ENCODE results near the gene MSS51. TPM values are rescaled to one million over a fixed set of nuclear protein-coding genes. Genes with fewer than 3 reads are reported as not detected.

MSS51 gene
- total and polyA plus RNA-seq, 2 donors (not counting 3 experiments of a cell fraction or from before 2014, with no cell fraction given) = 1.8 to 3.5 TPM

DNA sequence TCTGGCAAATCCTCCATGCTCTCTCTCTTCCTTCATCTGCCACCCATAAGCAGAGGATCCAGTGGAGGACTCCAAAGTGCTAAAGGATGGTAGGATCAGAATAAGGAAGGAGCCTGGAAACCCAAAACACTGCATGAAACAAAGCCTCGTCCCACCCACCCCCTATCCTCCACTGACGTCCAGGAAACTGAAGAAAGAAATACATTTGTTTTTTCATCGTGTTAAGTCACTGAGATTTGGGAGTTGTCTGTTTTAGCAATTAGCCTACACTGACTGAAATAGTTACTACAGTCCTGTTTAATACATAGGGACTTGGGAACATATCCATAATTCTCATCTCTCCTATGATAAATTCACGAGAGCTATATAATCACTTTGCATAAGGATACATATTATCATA lies 34.3 kb downstream of the MSS51 start:
- H3K4me3 ChIP-seq (replicated peaks in 1 of 3; ENCODE audit: insufficient read depth in 1 of 3, low read depth in 1 of 3, low read length in 3 of 3) = no peak overlapping the region
- CTCF ChIA-PET = no interaction called here
- POLR2A ChIA-PET = no interaction called here
- no peak overlapping the region for H2AFZ ChIP-seq (ENCODE audit: low read depth, low read length)
- no peaks in the 10 kb centered on the region for H3K9me1 ChIP-seq (replicated peaks; ENCODE audit: control insufficient read depth, extremely low read depth, insufficient read depth, low read length)
- intact Hi-C loops (cut with micrococcal nuclease) = no loop called here
- TF ChIP-seq, protein P1, sequence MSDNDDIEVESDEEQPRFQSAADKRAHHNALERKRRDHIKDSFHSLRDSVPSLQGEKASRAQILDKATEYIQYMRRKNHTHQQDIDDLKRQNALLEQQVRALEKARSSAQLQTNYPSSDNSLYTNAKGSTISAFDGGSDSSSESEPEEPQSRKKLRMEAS (IDR thresholded peaks at IDR 0.05; ENCODE audit: insufficient read depth, insufficient read length) = no peak
- no peak for TF ChIP-seq EZH2 (IDR thresholded peaks at IDR 0.05; ENCODE audit: borderline replicate concordance, low read depth, low read length, severe bottlenecking)
- TF ChIP-seq JUN (IDR thresholded peaks at IDR 0.05; ENCODE audit: borderline replicate concordance, insufficient read depth, insufficient read length, low read depth) = no peak
- no peak for TF ChIP-seq POLR2AphosphoS5 (IDR thresholded peaks at IDR 0.05; ENCODE audit: insufficient read depth, low read depth, low read length)
- no peak for TF ChIP-seq FOS (IDR thresholded peaks at IDR 0.05; ENCODE audit: borderline replicate concordance, insufficient read depth, low read length)
- TF ChIP-seq GATA2 (IDR thresholded peaks at IDR 0.05; ENCODE audit: insufficient read depth, insufficient read length, low read depth, low read length) = no peak
- TF ChIP-seq, protein P2, sequence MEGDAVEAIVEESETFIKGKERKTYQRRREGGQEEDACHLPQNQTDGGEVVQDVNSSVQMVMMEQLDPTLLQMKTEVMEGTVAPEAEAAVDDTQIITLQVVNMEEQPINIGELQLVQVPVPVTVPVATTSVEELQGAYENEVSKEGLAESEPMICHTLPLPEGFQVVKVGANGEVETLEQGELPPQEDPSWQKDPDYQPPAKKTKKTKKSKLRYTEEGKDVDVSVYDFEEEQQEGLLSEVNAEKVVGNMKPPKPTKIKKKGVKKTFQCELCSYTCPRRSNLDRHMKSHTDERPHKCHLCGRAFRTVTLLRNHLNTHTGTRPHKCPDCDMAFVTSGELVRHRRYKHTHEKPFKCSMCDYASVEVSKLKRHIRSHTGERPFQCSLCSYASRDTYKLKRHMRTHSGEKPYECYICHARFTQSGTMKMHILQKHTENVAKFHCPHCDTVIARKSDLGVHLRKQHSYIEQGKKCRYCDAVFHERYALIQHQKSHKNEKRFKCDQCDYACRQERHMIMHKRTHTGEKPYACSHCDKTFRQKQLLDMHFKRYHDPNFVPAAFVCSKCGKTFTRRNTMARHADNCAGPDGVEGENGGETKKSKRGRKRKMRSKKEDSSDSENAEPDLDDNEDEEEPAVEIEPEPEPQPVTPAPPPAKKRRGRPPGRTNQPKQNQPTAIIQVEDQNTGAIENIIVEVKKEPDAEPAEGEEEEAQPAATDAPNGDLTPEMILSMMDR (IDR thresholded peaks at IDR 0.05; ENCODE audit: extremely low read depth in 1 of 2, insufficient read depth in 1 of 2, low read depth in 1 of 2, low read length in 2 of 2) = no peak
- no peak for TF ChIP-seq POLR2A (IDR thresholded peaks at IDR 0.05; ENCODE audit: low read depth, low read length)
- DNase-seq (ENCODE audit: low read depth, low spot score) = no peak
- no peak for FAIRE-seq
- no peak overlapping the region for H3K9ac ChIP-seq (replicated peaks; ENCODE audit: extremely low read depth, insufficient read depth, low read length)
- H3K79me2 ChIP-seq (ENCODE audit: control insufficient read depth, insufficient read depth, low read length) = peaks cover 35% of the 10 kb centered on the region
- dilution Hi-C loops (cut with MboI; ENCODE audit: extremely low pct_ligation_motif_present, low sequenced_read_pairs) = no loop called here
- no peaks in the 10 kb centered on the region for H3K4me1 ChIP-seq (ENCODE audit: control insufficient read depth, extremely low read depth, insufficient read depth, low read length)
- H3K27ac ChIP-seq (ENCODE audit: insufficient read depth, low read depth, low read length) = no peak overlapping the region
- peaks cover 4 to 5% of the 10 kb centered on the region in 2 experiments for H3K36me3 ChIP-seq (ENCODE audit: control insufficient read depth in 2 of 2, extremely low read depth in 1 of 2, insufficient read depth in 2 of 2, low read length in 2 of 2)
- BruUV-seq (replicated peaks) = no TSS peak
- H4K20me1 ChIP-seq (replicated peaks; ENCODE audit: control insufficient read depth, extremely low read depth, insufficient read depth, low read length) = peaks cover 1% of the 10 kb centered on the region
- no peaks in the 10 kb centered on the region for H3K27me3 ChIP-seq (ENCODE audit: control insufficient read depth in 2 of 2, insufficient read depth in 2 of 2, low read length in 2 of 2)
- H3K4me2 ChIP-seq (ENCODE audit: insufficient read depth, low read length) = no peak overlapping the region
- no peaks in the 10 kb centered on the region for H3K9me3 ChIP-seq (replicated peaks; ENCODE audit: control insufficient read depth, insufficient read depth, low read length)
